Endodermal cell (in vitro differentiated cells): ENCODE results near the gene MED16. TPM values are rescaled to one million over a fixed set of nuclear protein-coding genes. Genes with fewer than 3 reads are reported as not detected.
A peak's percentile ranks its signal among the peaks of the same experiment; 100 is the strongest.

Experiments used
- DNase-seq: peaks from one replicate; pipeline ENCODE4 v3.0.0-alpha.2; 2017
- H3K27ac ChIP-seq: 2 replicates; pipeline ENCODE4 v1.5.1; 2013; ENCODE audit warnings: mild to moderate bottlenecking, low read depth, low read length, moderate library complexity
- H3K27me3 ChIP-seq: 2 replicates; pipeline ENCODE4 v1.6.1; 2013; ENCODE audit warnings: mild to moderate bottlenecking, low read length, moderate library complexity; ENCODE audit not compliant: insufficient read depth, control insufficient read depth, poor library complexity, severe bottlenecking
- H3K36me3 ChIP-seq: 2 replicates; pipeline ENCODE4 v1.7.0; 2013; ENCODE audit warnings: mild to moderate bottlenecking, low read length, moderate library complexity; ENCODE audit not compliant: control insufficient read depth, insufficient read depth
- H3K4me1 ChIP-seq: one replicate; pipeline ENCODE4 v1.7.0; 2013; ENCODE audit warnings: low read length; ENCODE audit not compliant: control insufficient read depth, insufficient read depth
- H3K4me3 ChIP-seq: 2 replicates; pipeline ENCODE4 v1.5.1; 2013; ENCODE audit warnings: mild to moderate bottlenecking, low read length, moderate library complexity
- H3K9ac ChIP-seq: 2 replicates; pipeline ENCODE4 v1.6.1; 2013; ENCODE audit warnings: mild to moderate bottlenecking, low read length, moderate library complexity; ENCODE audit not compliant: poor library complexity, severe bottlenecking; ENCODE audit errors: extremely low read depth
- H3K9me3 ChIP-seq: 2 replicates; pipeline ENCODE4 v1.6.1; 2013; ENCODE audit warnings: mild to moderate bottlenecking, low read length, moderate library complexity; ENCODE audit not compliant: control insufficient read depth
- H3K27ac Mint-ChIP-seq: 2 replicates; pipeline ENCODE4 v1.8.0; 2020; ENCODE audit warnings: mixed read lengths
- H3K27me3 Mint-ChIP-seq: 2 replicates; pipeline ENCODE4 v1.8.0; 2021; ENCODE audit warnings: mild to moderate bottlenecking, mixed read lengths; ENCODE audit not compliant: insufficient read depth
- H3K36me3 Mint-ChIP-seq: 2 replicates; pipeline ENCODE4 v1.8.0; 2020; ENCODE audit warnings: low read depth, mixed read lengths
- H3K4me1 Mint-ChIP-seq: 2 replicates; pipeline ENCODE4 v1.8.0; 2020; ENCODE audit warnings: mixed read lengths
- H3K4me3 Mint-ChIP-seq: 2 replicates; pipeline ENCODE4 v1.8.0; 2020; ENCODE audit warnings: mild to moderate bottlenecking, moderate library complexity, mixed read lengths
- H3K9me3 Mint-ChIP-seq: 2 replicates; pipeline ENCODE4 v1.8.0; 2020; ENCODE audit warnings: mild to moderate bottlenecking, mixed read lengths
- WGBS, 2 experiments: methylation state at CpG; one replicate each; pipeline versions ENCODE4 v1.1.5 to v1.1.7; 2013; ENCODE audit warnings: missing lambda C conversion rate in 2 of 2, mixed read lengths in 1 of 2; ENCODE audit not compliant: insufficient coverage in 1 of 2, insufficient read length in 1 of 2; 5-methylcytosine and 5-hydroxymethylcytosine counted together
- total RNA-seq, 2 donors: library from RNA; stranded (reverse); fragmentation: NEBNext Ultra II Directional in 1 of 2; extraction: Animal tissue kit (Norgen Biotek cat#: 25700) in 1 of 2; gene quantifications; 2 replicates in 1 of 2; 3 replicates in 1 of 2; pipeline ENCODE4 v1.2.1, GENCODE V29; 2021
- TF ChIP-seq, protein P1 (sequence below): fragments of 200-600 bp; sonication (generic); conservative IDR thresholded peaks from 2 replicates; pipeline ENCODE4 v1.5.0; 2021; ENCODE audit warnings: antibody characterized with exemption, mild to moderate bottlenecking

Gene MED16
- total RNA-seq, 2 donors from 2014 or later, result 75.8 to 92.4 TPM

DNA sequence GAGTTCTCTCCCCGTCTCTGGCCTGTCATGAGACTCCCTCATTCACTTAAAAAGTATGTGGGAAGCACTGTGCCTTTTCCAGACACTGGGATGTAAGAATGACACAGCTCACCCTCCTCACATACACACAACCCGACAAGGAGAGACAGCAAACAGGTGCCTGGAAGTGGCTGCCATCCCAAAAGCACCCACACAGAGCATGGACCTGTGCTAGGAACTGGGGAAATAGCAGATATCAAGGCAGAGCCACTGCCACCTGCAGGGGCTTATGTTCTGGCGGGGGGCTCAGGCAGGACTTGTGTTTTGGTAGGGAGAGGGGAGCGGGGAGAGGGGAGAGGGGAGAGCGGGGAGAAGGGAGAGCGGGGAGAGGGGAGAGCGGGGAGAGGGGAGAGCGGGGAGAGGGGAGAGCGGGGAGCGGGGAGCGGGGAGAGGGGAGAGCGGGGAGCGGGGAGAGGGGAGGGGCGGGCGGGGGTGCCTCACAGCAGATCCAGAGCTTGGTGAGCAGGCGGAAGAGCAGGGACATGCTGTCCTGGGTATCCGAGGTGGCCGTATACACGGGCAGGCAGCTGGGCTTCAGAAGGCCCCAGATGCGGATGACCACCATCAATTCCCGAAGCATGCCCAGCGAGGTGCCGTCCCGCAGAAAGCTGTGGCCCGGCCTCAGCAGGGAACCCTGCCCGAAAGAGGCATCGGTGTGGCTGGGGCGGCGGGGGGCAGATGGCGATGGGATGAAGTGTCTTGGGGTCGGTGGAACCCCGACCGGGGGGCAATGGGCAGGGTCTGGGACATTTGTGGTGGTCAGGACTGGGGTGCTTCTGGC is 21.3 kb downstream of the MED16 start:
- TF ChIP-seq, protein P1, sequence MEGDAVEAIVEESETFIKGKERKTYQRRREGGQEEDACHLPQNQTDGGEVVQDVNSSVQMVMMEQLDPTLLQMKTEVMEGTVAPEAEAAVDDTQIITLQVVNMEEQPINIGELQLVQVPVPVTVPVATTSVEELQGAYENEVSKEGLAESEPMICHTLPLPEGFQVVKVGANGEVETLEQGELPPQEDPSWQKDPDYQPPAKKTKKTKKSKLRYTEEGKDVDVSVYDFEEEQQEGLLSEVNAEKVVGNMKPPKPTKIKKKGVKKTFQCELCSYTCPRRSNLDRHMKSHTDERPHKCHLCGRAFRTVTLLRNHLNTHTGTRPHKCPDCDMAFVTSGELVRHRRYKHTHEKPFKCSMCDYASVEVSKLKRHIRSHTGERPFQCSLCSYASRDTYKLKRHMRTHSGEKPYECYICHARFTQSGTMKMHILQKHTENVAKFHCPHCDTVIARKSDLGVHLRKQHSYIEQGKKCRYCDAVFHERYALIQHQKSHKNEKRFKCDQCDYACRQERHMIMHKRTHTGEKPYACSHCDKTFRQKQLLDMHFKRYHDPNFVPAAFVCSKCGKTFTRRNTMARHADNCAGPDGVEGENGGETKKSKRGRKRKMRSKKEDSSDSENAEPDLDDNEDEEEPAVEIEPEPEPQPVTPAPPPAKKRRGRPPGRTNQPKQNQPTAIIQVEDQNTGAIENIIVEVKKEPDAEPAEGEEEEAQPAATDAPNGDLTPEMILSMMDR, result no peak
- H3K27ac Mint-ChIP-seq, result no peak overlapping the region
- Histone ChIP-seq H3K27me3 (no peaks in the 10 kb centered on the region), H3K36me3 (peaks cover 29% of the 10 kb centered on the region), H3K9me3 (no peaks in the 10 kb centered on the region), H3K9ac (no peak overlapping the region), H3K4me3 (no peak overlapping the region), H3K4me1 (no peaks in the 10 kb centered on the region), H3K27ac (peak overlapping the region; percentile 44)
- H3K4me1 Mint-ChIP-seq, result peaks cover 5% of the 10 kb centered on the region
- H3K4me3 Mint-ChIP-seq, result no peak overlapping the region
- DNase-seq, result peak; percentile 84
- H3K9me3 Mint-ChIP-seq, result peaks cover 5% of the 10 kb centered on the region
- H3K27me3 Mint-ChIP-seq, result no peaks in the 10 kb centered on the region
- WGBS, 2 experiments, result 59 to 74% methylated on average over 15 to 20 of the region's 33 CpGs
- peaks cover 40% of the 10 kb centered on the region for H3K36me3 Mint-ChIP-seq

DNA sequence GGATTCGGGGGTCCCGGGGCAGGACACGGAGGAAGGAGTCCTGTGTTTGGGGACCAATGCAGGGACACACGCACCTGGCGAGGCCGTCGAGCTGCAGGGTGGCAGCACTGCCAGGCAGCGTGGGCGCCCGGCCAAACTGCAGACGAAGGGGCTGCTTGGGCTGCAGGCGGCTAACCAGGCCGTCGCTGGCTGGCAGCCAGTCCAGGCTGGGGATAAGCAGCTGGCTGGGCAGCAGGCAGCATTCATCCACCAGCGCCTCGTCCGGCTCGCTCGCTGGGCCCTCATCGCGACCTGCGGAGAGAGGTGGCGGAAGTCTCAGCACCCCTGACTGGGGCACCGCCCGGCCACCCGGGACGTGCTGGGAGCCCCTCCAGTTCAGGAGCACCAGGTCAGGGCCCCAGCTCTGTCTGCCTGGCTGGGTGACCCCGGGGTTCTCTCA is 22.0 kb downstream of the MED16 start:
- Mint-ChIP-seq H3K4me3 (no peak overlapping the region), H3K36me3 (peaks cover 37% of the 10 kb centered on the region), H3K4me1 (peaks cover 5% of the 10 kb centered on the region), H3K9me3 (peaks cover 5% of the 10 kb centered on the region), H3K27me3 (no peaks in the 10 kb centered on the region), H3K27ac (no peak overlapping the region)
- H3K9ac ChIP-seq, result no peak overlapping the region
- no peaks in the 10 kb centered on the region for H3K27me3 ChIP-seq
- DNase-seq, result peak; percentile 52
- no peaks in the 10 kb centered on the region for H3K4me1 ChIP-seq
- no peak overlapping the region for H3K4me3 ChIP-seq
- H3K9me3 ChIP-seq, result no peaks in the 10 kb centered on the region
- H3K27ac ChIP-seq, result no peak overlapping the region
- TF ChIP-seq, protein P1, result no peak
- peaks cover 29% of the 10 kb centered on the region for H3K36me3 ChIP-seq
- WGBS, 2 experiments, result 93 to 95% methylated on average over 15 to 28 of the region's 28 CpGs

GRCh38 chr19:870314-870713 is 22.7 kb downstream of the MED16 start:
- H3K9me3 ChIP-seq, result no peaks in the 10 kb centered on the region
- H3K4me1 ChIP-seq, result no peaks in the 10 kb centered on the region
- Mint-ChIP-seq H3K4me3 (no peak overlapping the region), H3K27me3 (no peaks in the 10 kb centered on the region), H3K9me3 (peaks cover 5% of the 10 kb centered on the region), H3K36me3 (peaks cover 40% of the 10 kb centered on the region), H3K27ac (no peak overlapping the region), H3K4me1 (peaks cover 5% of the 10 kb centered on the region)
- H3K27ac ChIP-seq, result no peak overlapping the region
- WGBS, 2 experiments, result 78 to 93% methylated on average over 6 to 8 of the region's 8 CpGs
- no peak overlapping the region for H3K4me3 ChIP-seq
- DNase-seq, result no peak
- H3K9ac ChIP-seq, result no peak overlapping the region
- peaks cover 29% of the 10 kb centered on the region for H3K36me3 ChIP-seq
- no peaks in the 10 kb centered on the region for H3K27me3 ChIP-seq
- TF ChIP-seq, protein P1, result no peak
